Vagina (tissue), 2 donors: ENCODE results near the gene DDX50.

Experiments
- POLR2A ChIP-seq, 2 donors: fragments of 450-650 bp; IDR thresholded peaks; one replicate each; pipeline ENCODE4 v1.6.1; 2017; ENCODE audit warnings: antibody characterized with exemption in 2 of 2, mild to moderate bottlenecking in 2 of 2, moderate library complexity in 2 of 2
- POLR2AphosphoS5 ChIP-seq, 2 donors: sonication (generic); formaldehyde crosslinking; IDR thresholded peaks; one replicate each; pipeline ENCODE4 v1.9.0; 2017; ENCODE audit warnings: antibody characterized with exemption in 2 of 2, mild to moderate bottlenecking in 2 of 2, low read depth in 1 of 2; ENCODE audit not compliant: insufficient read depth in 1 of 2
- TF ChIP-seq, protein P1 (sequence below), 3 experiments: fragments of 450-650 bp in 2 of 3; fragments of 200-600 bp in 1 of 3; sonication (generic) in 1 of 3; IDR thresholded peaks; one replicate each; pipeline ENCODE4 v1.5.1; 2017 to 2019; ENCODE audit warnings: antibody characterized with exemption in 3 of 3, mild to moderate bottlenecking in 2 of 3, moderate library complexity in 2 of 3

DNA sequence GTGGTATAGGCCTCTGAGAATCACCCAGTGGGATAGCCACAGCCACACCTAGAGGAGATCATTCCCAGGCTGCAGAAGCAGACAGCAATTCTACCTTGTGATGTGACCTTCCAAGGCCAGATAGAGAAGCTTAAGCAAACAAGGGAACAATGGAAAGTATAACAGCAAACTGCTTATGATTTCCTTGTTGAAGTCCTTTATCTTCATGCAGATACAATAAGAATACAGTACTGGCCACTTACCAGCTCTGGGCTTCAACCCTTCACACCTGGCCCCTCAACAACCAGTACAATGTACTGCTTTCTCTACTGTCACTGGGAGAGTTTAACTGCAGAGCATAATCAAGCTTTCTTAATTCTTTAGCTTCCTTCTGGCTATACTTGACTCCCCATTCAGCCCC, 22.6 kb upstream of the DDX50 start:
- TF ChIP-seq POLR2A (IDR thresholded peaks at IDR 0.05) (no peak), POLR2AphosphoS5 (IDR thresholded peaks at IDR 0.05; ENCODE audit: insufficient read depth in 1 of 2, low read depth in 1 of 2) (no peak)
- TF ChIP-seq, protein P1, sequence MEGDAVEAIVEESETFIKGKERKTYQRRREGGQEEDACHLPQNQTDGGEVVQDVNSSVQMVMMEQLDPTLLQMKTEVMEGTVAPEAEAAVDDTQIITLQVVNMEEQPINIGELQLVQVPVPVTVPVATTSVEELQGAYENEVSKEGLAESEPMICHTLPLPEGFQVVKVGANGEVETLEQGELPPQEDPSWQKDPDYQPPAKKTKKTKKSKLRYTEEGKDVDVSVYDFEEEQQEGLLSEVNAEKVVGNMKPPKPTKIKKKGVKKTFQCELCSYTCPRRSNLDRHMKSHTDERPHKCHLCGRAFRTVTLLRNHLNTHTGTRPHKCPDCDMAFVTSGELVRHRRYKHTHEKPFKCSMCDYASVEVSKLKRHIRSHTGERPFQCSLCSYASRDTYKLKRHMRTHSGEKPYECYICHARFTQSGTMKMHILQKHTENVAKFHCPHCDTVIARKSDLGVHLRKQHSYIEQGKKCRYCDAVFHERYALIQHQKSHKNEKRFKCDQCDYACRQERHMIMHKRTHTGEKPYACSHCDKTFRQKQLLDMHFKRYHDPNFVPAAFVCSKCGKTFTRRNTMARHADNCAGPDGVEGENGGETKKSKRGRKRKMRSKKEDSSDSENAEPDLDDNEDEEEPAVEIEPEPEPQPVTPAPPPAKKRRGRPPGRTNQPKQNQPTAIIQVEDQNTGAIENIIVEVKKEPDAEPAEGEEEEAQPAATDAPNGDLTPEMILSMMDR (IDR thresholded peaks at IDR 0.05), result no peak
